ENCODE data around the gene TCERG1.

Gene TCERG1

DNA sequence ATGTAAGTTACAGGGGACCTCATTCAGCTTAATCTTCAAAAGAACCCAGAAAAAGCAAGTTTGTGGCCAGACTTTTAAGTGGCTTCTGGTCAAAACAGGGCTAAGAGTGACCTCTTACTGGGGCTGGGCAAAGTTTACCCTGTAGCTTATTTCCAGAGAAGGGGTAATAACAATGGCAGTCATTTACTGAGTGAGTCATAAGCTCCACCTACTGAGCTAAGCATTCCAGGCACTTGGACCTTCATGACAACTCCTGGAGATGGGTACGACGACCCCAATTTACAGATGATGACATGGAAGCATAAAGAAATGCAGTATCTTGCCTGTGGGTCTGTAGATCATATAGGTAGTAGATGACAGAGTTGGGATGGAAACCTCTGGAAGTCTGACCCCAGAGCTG is 73.6 kb downstream of the TCERG1 start:
- Histone ChIP-seq H3K4me3 (ENCODE audit: low read depth, low read length) (no peak overlapping the region), H3K27ac (no peak overlapping the region), H3K36me3 (ENCODE audit: control insufficient read depth, insufficient read depth, low read length) (no peaks in the 10 kb centered on the region), H3K4me2 (ENCODE audit: low read length) (no peak overlapping the region), H3K4me1 (no peaks in the 10 kb centered on the region), H3K79me2 (no peaks in the 10 kb centered on the region), H3K27me3 (ENCODE audit: control insufficient read depth, insufficient read depth, low read length) (no peaks in the 10 kb centered on the region), H3K9ac (no peak overlapping the region), H2AFZ (no peak overlapping the region), H3K9me3 (ENCODE audit: control insufficient read depth, low read length) (no peaks in the 10 kb centered on the region)
- TF ChIP-seq, protein P1, sequence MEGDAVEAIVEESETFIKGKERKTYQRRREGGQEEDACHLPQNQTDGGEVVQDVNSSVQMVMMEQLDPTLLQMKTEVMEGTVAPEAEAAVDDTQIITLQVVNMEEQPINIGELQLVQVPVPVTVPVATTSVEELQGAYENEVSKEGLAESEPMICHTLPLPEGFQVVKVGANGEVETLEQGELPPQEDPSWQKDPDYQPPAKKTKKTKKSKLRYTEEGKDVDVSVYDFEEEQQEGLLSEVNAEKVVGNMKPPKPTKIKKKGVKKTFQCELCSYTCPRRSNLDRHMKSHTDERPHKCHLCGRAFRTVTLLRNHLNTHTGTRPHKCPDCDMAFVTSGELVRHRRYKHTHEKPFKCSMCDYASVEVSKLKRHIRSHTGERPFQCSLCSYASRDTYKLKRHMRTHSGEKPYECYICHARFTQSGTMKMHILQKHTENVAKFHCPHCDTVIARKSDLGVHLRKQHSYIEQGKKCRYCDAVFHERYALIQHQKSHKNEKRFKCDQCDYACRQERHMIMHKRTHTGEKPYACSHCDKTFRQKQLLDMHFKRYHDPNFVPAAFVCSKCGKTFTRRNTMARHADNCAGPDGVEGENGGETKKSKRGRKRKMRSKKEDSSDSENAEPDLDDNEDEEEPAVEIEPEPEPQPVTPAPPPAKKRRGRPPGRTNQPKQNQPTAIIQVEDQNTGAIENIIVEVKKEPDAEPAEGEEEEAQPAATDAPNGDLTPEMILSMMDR (IDR thresholded peaks at IDR 0.05): no peak

DNA sequence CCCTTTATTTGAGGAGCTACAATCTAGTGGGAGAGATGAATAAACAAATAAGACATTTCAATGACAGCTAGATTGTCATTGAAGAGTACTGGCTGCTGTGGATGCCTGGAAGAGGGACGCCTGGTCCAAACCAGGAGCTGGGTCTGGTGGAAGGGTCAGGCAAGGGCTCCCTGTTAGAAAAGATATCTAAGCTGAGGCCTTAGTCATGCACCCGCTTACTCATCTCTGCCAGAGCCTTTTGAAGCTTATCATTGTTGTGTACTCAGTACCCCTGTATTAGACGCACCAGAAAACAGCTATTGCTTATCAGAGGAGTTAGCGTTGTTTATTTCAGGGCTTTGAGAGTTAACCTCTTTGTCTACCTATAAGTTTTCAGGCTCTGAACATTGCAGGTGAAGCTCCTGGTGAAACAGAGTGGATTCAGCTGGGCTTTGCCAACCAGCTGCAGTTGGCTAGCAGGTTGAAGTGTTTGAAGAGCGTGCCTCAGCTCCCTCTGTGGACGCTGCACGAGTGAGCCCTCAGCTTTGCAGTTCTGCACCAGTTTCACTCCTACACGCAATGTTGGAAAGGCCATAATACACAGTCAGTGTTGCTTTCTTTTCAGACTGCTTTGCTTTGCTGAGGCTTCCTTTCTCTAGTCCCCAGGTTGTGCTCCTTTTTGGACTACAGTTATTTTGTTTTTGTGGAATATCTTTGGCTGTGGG is 74.4 kb downstream of the TCERG1 start:
- TF ChIP-seq, protein P1 (IDR thresholded peaks at IDR 0.05): no peak
- Histone ChIP-seq H3K9me3 (ENCODE audit: control insufficient read depth, low read length) (no peaks in the 10 kb centered on the region), H3K27ac (no peak overlapping the region), H3K27me3 (ENCODE audit: control insufficient read depth, insufficient read depth, low read length) (no peaks in the 10 kb centered on the region), H3K79me2 (no peaks in the 10 kb centered on the region), H2AFZ (no peak overlapping the region), H3K36me3 (ENCODE audit: control insufficient read depth, insufficient read depth, low read length) (no peaks in the 10 kb centered on the region), H3K4me1 (no peaks in the 10 kb centered on the region), H3K4me3 (ENCODE audit: low read depth, low read length) (no peak overlapping the region), H3K4me2 (ENCODE audit: low read length) (no peak overlapping the region), H3K9ac (no peak overlapping the region)

DNA sequence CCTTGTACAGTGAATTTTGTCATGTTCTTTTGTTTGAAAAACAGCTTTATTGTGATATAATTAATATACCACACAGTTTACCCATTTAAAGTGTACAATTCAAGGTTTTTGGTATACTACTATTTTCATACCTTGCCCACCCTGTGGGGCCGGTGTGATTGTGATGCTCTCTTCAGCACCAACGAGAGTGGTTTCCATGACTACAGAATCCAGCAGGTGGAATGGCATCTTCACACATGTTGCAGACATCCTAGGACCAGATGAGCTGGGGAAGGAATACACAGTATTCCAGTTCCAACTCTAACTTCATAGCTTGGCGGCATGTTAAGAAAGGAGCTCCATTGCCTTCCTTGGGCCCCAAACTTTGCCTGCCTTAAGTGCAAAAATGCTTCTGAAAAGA is 76.6 kb downstream of the TCERG1 start:
- Histone ChIP-seq H3K4me2 (ENCODE audit: low read length) (no peak overlapping the region), H3K79me2 (no peaks in the 10 kb centered on the region), H3K4me3 (ENCODE audit: low read depth, low read length) (no peak overlapping the region), H3K9me3 (ENCODE audit: control insufficient read depth, low read length) (no peaks in the 10 kb centered on the region), H2AFZ (no peak overlapping the region), H3K4me1 (no peaks in the 10 kb centered on the region), H3K9ac (no peak overlapping the region), H3K27ac (no peak overlapping the region), H3K27me3 (ENCODE audit: control insufficient read depth, insufficient read depth, low read length) (no peaks in the 10 kb centered on the region), H3K36me3 (ENCODE audit: control insufficient read depth, insufficient read depth, low read length) (no peaks in the 10 kb centered on the region)
- TF ChIP-seq, protein P1 (IDR thresholded peaks at IDR 0.05): no peak

DNA sequence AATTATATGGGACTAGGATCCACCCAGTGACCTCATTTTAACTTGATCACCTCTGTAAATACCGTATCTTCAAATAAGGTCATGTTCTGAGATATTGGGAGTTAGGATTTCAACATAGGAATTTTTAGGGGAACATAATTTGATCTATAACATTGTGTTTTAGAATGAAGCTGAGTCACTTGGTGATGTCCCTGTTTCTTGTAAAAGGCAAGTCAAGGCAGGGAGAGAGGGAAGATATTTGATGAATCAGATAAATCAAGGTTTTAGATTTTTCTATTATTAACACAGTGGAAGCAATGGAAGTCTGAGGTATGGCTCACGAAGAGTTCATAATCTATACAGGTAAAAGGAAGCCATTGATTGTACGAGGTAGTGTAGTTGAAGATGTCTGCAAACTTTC is 80.7 kb downstream of the TCERG1 start:
- TF ChIP-seq, protein P1 (IDR thresholded peaks at IDR 0.05): no peak
- Histone ChIP-seq H3K4me3 (ENCODE audit: low read depth, low read length) (no peak overlapping the region), H3K27ac (no peak overlapping the region), H2AFZ (no peak overlapping the region), H3K4me2 (ENCODE audit: low read length) (no peak overlapping the region), H3K9me3 (ENCODE audit: control insufficient read depth, low read length) (no peaks in the 10 kb centered on the region), H3K4me1 (no peaks in the 10 kb centered on the region), H3K9ac (no peak overlapping the region), H3K36me3 (ENCODE audit: control insufficient read depth, insufficient read depth, low read length) (no peaks in the 10 kb centered on the region), H3K79me2 (no peaks in the 10 kb centered on the region), H3K27me3 (ENCODE audit: control insufficient read depth, insufficient read depth, low read length) (no peaks in the 10 kb centered on the region)

DNA sequence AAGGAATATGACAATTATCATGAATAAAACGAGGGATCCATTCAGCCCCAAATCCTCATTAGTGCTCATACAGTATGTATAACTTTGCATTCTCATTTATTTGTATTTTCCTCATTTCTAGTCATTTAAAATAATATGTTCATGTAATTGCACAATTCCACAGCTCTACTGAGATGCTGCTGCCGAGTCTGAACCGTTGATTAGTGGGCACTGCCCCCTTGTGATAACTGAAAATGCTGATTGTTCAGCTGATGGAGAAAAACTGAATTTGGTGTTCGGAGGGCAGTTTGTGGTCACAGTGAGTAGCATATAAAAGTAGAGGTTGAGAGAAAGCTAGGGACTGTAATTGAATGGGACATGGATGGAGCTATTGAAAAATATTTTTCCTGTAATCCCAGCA is 81.1 kb downstream of the TCERG1 start:
- no peak overlapping the region for H3K4me2 ChIP-seq (ENCODE audit: low read length)
- no peak overlapping the region for H3K4me3 ChIP-seq (ENCODE audit: low read depth, low read length)
- no peak overlapping the region for H2AFZ ChIP-seq
- no peaks in the 10 kb centered on the region for H3K4me1 ChIP-seq
- H3K27ac ChIP-seq: no peak overlapping the region
- H3K36me3 ChIP-seq (ENCODE audit: control insufficient read depth, insufficient read depth, low read length): no peaks in the 10 kb centered on the region
- no peak overlapping the region for H3K9ac ChIP-seq
- TF ChIP-seq, protein P1 (IDR thresholded peaks at IDR 0.05): no peak
- no peaks in the 10 kb centered on the region for H3K79me2 ChIP-seq
- H3K9me3 ChIP-seq (ENCODE audit: control insufficient read depth, low read length): no peaks in the 10 kb centered on the region
- H3K27me3 ChIP-seq (ENCODE audit: control insufficient read depth, insufficient read depth, low read length): no peaks in the 10 kb centered on the region

Measured in parathyroid adenoma (tissue), 2 donors.